WTC11 (cell line): Measurements from ENCODE around the gene PPP3CB. TPM values are rescaled to one million over a fixed set of nuclear protein-coding genes. Genes with fewer than 3 reads are reported as not detected.

Source experiments
- ATAC-seq: fragments of 200-7000 bp; cut with Tn5 transposase; 2 replicates; pipeline ENCODE4 v1.10.0; 2021; ENCODE audit warnings: mild to moderate bottlenecking, moderate library complexity
- CTCF ChIA-PET: fragments of 300-600 bp; sonication (Branson Sonifier 250); formaldehyde crosslinking; loops from one replicate; lab custom pipeline; 2021; ENCODE audit warnings: antibody characterized with exemption; lab: Charles Lee
- POLR2A ChIA-PET: fragments of 350-600 bp; sonication (Branson Sonifier 250); formaldehyde crosslinking; loops from one replicate; lab custom pipeline; 2021; ENCODE audit warnings: antibody characterized with exemption; lab: Charles Lee
- DNase-seq: peaks from one replicate; pipeline ENCODE4 v3.0.0; 2021; ENCODE audit warnings: low spot score
- H3K27ac Mint-ChIP-seq: 2 replicates; pipeline ENCODE4 v1.8.0; 2021; ENCODE audit warnings: mixed read lengths
- H3K27me3 Mint-ChIP-seq: 2 replicates; pipeline ENCODE4 v1.8.0; 2021; ENCODE audit warnings: low read depth, mild to moderate bottlenecking, moderate library complexity, mixed read lengths
- H3K36me3 Mint-ChIP-seq: 2 replicates; pipeline ENCODE4 v1.8.0; 2021; ENCODE audit warnings: mixed read lengths
- H3K4me1 Mint-ChIP-seq: 2 replicates; pipeline ENCODE4 v1.8.0; 2022; ENCODE audit warnings: mixed read lengths
- H3K4me3 Mint-ChIP-seq: 2 replicates; pipeline ENCODE4 v1.8.0; 2021; ENCODE audit warnings: mild to moderate bottlenecking, moderate library complexity, mixed read lengths
- H3K9me3 Mint-ChIP-seq: 2 replicates; pipeline ENCODE4 v1.8.0; 2021; ENCODE audit warnings: mixed read lengths
- ARID4B ChIP-seq: sonication (generic); formaldehyde crosslinking; IDR thresholded peaks from 2 replicates; pipeline ENCODE4 v1.8.0; 2023; ENCODE audit warnings: missing genetic modification reagents, mild to moderate bottlenecking, borderline replicate concordance
- ATF1 ChIP-seq: sonication (generic); formaldehyde crosslinking; IDR thresholded peaks from 2 replicates; pipeline ENCODE4 v1.8.1; 2023; ENCODE audit warnings: mild to moderate bottlenecking, moderate library complexity, missing genetic modification reagents
- E2F4 ChIP-seq: sonication (generic); formaldehyde crosslinking; IDR thresholded peaks from 2 replicates; pipeline ENCODE4 v1.8.1; 2022; ENCODE audit warnings: low read depth, mild to moderate bottlenecking, moderate library complexity, missing genetic modification reagents, borderline replicate concordance
- E2F5 ChIP-seq: sonication (generic); formaldehyde crosslinking; IDR thresholded peaks from 2 replicates; pipeline ENCODE4 v1.8.1; 2022; ENCODE audit warnings: mild to moderate bottlenecking, moderate library complexity, missing genetic modification reagents
- ETV6 ChIP-seq: sonication (generic); formaldehyde crosslinking; IDR thresholded peaks from 2 replicates; pipeline ENCODE4 v1.8.1; 2022; ENCODE audit warnings: mild to moderate bottlenecking, missing genetic modification reagents
- FOXK1 ChIP-seq: sonication (generic); formaldehyde crosslinking; IDR thresholded peaks from 2 replicates; pipeline ENCODE4 v1.8.0; 2022; ENCODE audit warnings: mild to moderate bottlenecking, moderate library complexity, missing genetic modification reagents
- FOXP4 ChIP-seq: sonication (generic); formaldehyde crosslinking; IDR thresholded peaks from 2 replicates; pipeline ENCODE4 v1.8.0; 2022; ENCODE audit warnings: mild to moderate bottlenecking, missing genetic modification reagents
- GABPB1 ChIP-seq: sonication (generic); formaldehyde crosslinking; IDR thresholded peaks from 2 replicates; pipeline ENCODE4 v1.8.1; 2023; ENCODE audit warnings: mild to moderate bottlenecking, missing genetic modification reagents
- GRHL2 ChIP-seq: fragments of 250-450 bp; sonication (Bioruptor Pico); IDR thresholded peaks from 2 replicates; pipeline ENCODE4 v1.8.0; 2022; ENCODE audit warnings: mild to moderate bottlenecking, moderate library complexity; ENCODE audit not compliant: insufficient replicate concordance, severe bottlenecking
- IRF2 ChIP-seq: sonication (generic); formaldehyde crosslinking; IDR thresholded peaks from 2 replicates; pipeline ENCODE4 v1.8.0; 2022; ENCODE audit warnings: low read depth, missing genetic modification reagents, borderline replicate concordance
- MLX ChIP-seq: sonication (generic); formaldehyde crosslinking; IDR thresholded peaks from 2 replicates; pipeline ENCODE4 v1.8.1; 2023; ENCODE audit warnings: mild to moderate bottlenecking, missing genetic modification reagents, moderate library complexity
- MYBL2 ChIP-seq: sonication (generic); formaldehyde crosslinking; IDR thresholded peaks from 2 replicates; pipeline ENCODE4 v1.8.1; 2023; ENCODE audit warnings: mild to moderate bottlenecking, moderate library complexity, missing genetic modification reagents
- NR1H2 ChIP-seq: sonication (generic); formaldehyde crosslinking; IDR thresholded peaks from 2 replicates; pipeline ENCODE4 v1.9.0; 2021; ENCODE audit warnings: mild to moderate bottlenecking, moderate library complexity, missing genetic modification reagents
- SMAD4 ChIP-seq: sonication (generic); formaldehyde crosslinking; IDR thresholded peaks from 2 replicates; pipeline ENCODE4 v1.8.0; 2022; ENCODE audit warnings: mild to moderate bottlenecking, missing genetic modification reagents
- TCF7 ChIP-seq: sonication (generic); formaldehyde crosslinking; IDR thresholded peaks from 2 replicates; pipeline ENCODE4 v1.8.0; 2022; ENCODE audit warnings: mild to moderate bottlenecking, low read depth, missing genetic modification reagents, moderate library complexity
- TEAD1 ChIP-seq: sonication (generic); formaldehyde crosslinking; IDR thresholded peaks from 2 replicates; pipeline ENCODE4 v1.8.0; 2022; ENCODE audit warnings: mild to moderate bottlenecking, missing genetic modification reagents
- TP53 ChIP-seq: sonication (generic); formaldehyde crosslinking; IDR thresholded peaks from 2 replicates; pipeline ENCODE4 v1.8.1; 2023; ENCODE audit warnings: mild to moderate bottlenecking, missing genetic modification reagents
- ZBTB21 ChIP-seq: sonication (generic); formaldehyde crosslinking; IDR thresholded peaks from 2 replicates; pipeline ENCODE4 v1.8.1; 2023; ENCODE audit warnings: mild to moderate bottlenecking, missing genetic modification reagents, borderline replicate concordance
- ZNF138 ChIP-seq: sonication (generic); formaldehyde crosslinking; conservative IDR thresholded peaks from 2 replicates; pipeline ENCODE4 v1.8.1; 2022; ENCODE audit warnings: mild to moderate bottlenecking, moderate library complexity, missing genetic modification reagents
- ZNF219 ChIP-seq: sonication (generic); formaldehyde crosslinking; IDR thresholded peaks from 2 replicates; pipeline ENCODE4 v1.8.0; 2023; ENCODE audit warnings: missing genetic modification reagents, mild to moderate bottlenecking, borderline replicate concordance
- ZNF396 ChIP-seq: fragments of 250-450 bp; sonication (Bioruptor Pico); IDR thresholded peaks from 2 replicates; pipeline ENCODE4 v1.8.0; 2021; ENCODE audit warnings: mild to moderate bottlenecking, moderate library complexity, borderline replicate concordance
- ZNF532 ChIP-seq: fragments of 250-450 bp; sonication (Bioruptor Pico); IDR thresholded peaks from 2 replicates; pipeline ENCODE4 v1.9.0; 2021; ENCODE audit warnings: mild to moderate bottlenecking, borderline replicate concordance
- total RNA-seq: library from RNA; stranded (reverse); gene quantifications from 3 replicates; pipeline ENCODE4 v1.2.3, GENCODE V29; 2021

PPP3CB gene
- total RNA-seq, 1 experiment from 2014 or later = 30.0 TPM

GRCh38 chr10:73408978-73409521 lies 86.8 kb downstream of the PPP3CB start:
- DNase-seq (no peak), ATAC-seq (no peak)
- ChIA-PET CTCF (no interaction called here), POLR2A (no interaction called here)
- Mint-ChIP-seq H3K4me3 (no peak overlapping the region), H3K4me1 (peaks cover 22% of the 10 kb centered on the region), H3K27me3 (no peaks in the 10 kb centered on the region), H3K9me3 (no peaks in the 10 kb centered on the region), H3K36me3 (no peaks in the 10 kb centered on the region), H3K27ac (no peak overlapping the region)
- TF ChIP-seq GABPB1 (CRISPR knock-in tag) = no peak
- no peak for TF ChIP-seq IRF2
- no peak for TF ChIP-seq ZNF532 (CRISPR knock-in tag)
- TF ChIP-seq FOXP4 (CRISPR knock-in tag) = no peak
- TF ChIP-seq TP53 (CRISPR knock-in tag) = no peak
- TF ChIP-seq E2F4 (CRISPR knock-in tag) = no peak
- TF ChIP-seq FOXK1 (CRISPR knock-in tag) = no peak
- TF ChIP-seq MLX = no peak
- no peak for TF ChIP-seq SMAD4
- no peak for TF ChIP-seq ATF1 (CRISPR knock-in tag)
- TF ChIP-seq ETV6 = no peak
- TF ChIP-seq ZNF396 = no peak
- no peak for TF ChIP-seq ZNF138

- ChIA-PET POLR2A (no interaction called here), CTCF (interaction anchor here (2.1 kb wide), 1 partner anchor 10 kb away, joined by 11 read pairs; no protein-coding TSS in a partner anchor)
- peaks cover 23% of the 10 kb centered on the region for H3K4me1 Mint-ChIP-seq
- H3K36me3 Mint-ChIP-seq = no peaks in the 10 kb centered on the region
- ATAC-seq (no peak), DNase-seq (no peak)
- H3K27ac Mint-ChIP-seq = no peak overlapping the region; the same call in 1 of the 2 replicates
- no peak overlapping the region for H3K4me3 Mint-ChIP-seq
- H3K9me3 Mint-ChIP-seq = no peaks in the 10 kb centered on the region
- H3K27me3 Mint-ChIP-seq = no peaks in the 10 kb centered on the region
- TF ChIP-seq ARID4B (CRISPR knock-in tag) (no peak), E2F5 (CRISPR knock-in tag) (no peak), TEAD1 (CRISPR knock-in tag) (no peak), MYBL2 (CRISPR knock-in tag) (no peak), NR1H2 (CRISPR knock-in tag) (no peak), GRHL2 (CRISPR knock-in tag) (no peak), ZNF219 (no peak), FOXK1 (CRISPR knock-in tag) (no peak), TCF7 (CRISPR knock-in tag) (no peak), ZBTB21 (CRISPR knock-in tag) (no peak)
These were observed 87.8 kb downstream of the PPP3CB start for GRCh38 chr10:73408061-73408460.
